ENCODE measurements around the gene HUWE1.
"Not testable (repeated sequence)": the region's sequence is repeated elsewhere in the genome, so short reads cannot be mapped to it uniquely, and the experiment has no call there.

Gene HUWE1

GRCh38 chrX:53686151-53686885, at the start of gene HUWE1:
Gene HUWE1 (minus strand): TSS chrX:53686719. CDS start chrX:53654107, 32,612 bp downstream.
- peak; percentile 43 to 92 (median 82) for DNase-seq
- intact Hi-C loops (cut with DNase I) = no loop called here

DNA sequence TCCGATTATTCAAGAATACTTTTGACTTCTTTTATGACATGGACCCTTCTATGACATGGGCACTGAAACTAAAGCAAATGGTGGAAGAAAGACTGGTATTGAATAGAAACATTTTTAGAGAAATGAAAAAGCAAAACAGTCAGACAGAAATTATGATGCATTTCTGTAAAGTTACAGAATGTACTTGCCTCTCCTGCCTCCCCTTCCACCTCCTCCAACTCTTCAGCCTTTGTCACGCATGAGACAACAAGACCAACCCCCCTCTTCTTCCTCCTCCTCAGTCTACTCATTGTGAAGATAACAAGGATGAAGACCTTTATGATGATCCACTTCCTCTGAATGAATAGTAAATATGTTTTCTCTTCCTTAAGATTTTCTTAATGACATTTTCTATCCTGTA, 46.3 kb upstream of the HUWE1 start:
- DNase-seq = peak in 8 of 42 donors; percentile 0 to 41 (median 8)
- intact Hi-C loops (cut with DNase I) = no loop called here

- DNase-seq = no peak
- intact Hi-C loops (cut with DNase I) = no loop called here
Measured at GRCh38 chrX:53729751-53730150, 43.2 kb upstream of the HUWE1 start.

DNA sequence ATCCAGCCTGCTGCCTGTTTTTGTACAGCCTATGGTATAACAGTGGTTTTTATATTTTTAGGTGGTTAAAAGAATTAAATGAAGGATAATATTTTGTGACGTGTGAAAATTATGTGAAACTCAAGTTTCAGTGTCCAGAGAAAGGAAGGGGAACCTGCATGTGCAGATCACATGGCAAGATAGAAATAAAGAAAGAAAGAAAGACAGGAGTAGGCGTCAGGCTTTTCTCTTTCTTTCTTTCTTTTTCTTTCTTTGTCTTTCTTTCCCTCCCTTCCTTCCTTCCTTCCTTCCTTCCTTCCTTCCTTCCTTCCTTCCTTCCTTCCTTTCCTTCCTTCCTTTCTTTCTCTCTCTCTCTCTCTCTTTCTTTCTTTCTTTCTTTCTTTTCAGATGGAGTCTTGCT, 42.0 kb upstream of the HUWE1 start:
- DNase-seq = no peak
- intact Hi-C loops (cut with DNase I) = no loop called here

GRCh38 chrX:53724872-53725271, 38.4 kb upstream of the HUWE1 start:
- intact Hi-C loops (cut with DNase I) = no loop called here
- no peak for DNase-seq

DNA sequence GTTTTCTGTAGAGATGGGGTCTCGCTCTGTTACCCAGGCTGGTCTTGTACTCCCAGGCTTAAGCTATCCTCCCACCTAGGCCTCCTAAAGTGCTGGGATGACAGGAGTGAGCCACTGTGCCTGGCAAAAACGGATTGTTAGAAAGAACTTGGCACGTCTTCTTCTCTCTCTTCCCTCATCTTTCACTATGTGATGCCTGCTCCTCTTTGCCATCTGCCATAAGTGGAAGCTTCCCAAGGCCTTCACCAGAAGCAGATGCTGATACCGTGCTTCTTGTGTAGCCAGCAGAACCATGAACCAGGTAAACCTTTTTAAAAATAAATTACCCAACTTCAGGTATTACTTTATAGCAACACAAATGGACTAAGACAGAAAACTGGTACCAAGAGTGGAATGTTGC, 36.9 kb upstream of the HUWE1 start:
- DNase-seq = no peak
- intact Hi-C loops (cut with DNase I) = no loop called here

GRCh38 chrX:53721610-53722009, 35.1 kb upstream of the HUWE1 start:
- DNase-seq; intact Hi-C loops (cut with DNase I): not testable (repeated sequence)

DNA sequence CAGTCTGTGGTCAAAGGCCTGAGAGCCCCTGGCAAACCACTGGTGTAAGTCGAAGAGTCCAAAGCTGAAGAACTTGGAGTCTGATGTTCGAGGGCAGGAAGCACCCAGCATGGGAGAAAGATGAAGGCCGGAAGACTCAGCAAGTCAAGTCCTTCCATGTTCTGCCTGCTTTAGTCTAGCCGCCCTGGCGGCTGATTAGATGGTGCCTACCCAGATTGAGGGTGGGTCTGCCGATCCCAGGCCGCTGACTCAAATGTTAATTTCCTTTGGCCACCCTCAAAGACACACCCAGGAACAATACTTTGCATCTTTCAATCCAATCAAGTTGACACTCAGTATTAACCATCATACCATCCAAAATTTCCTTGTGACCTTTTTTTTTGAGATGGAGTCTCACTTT, 33.1 kb upstream of the HUWE1 start:
- DNase-seq; intact Hi-C loops (cut with DNase I): not testable (repeated sequence)

DNA sequence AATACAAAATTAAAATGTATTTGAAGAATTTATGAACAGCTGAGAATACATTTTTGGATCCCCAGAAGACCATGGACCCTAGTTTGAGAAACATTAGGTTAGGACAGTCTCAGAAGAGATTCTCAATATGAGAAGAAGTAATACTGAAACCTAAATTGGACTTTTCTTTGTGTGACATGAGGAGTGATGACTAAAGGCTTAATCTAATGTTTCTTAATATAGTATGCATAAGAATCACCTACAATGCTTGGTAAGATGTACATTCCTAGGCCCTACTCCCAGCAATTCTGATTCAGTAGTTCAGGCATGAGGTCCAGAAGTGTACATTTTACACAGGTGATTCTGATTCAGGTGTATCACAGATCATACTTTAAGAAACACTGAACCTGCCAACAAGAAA, 31.6 kb upstream of the HUWE1 start:
- intact Hi-C loops (cut with DNase I) = no loop called here
- no peak for DNase-seq

- DNase-seq = no peak
- intact Hi-C loops (cut with DNase I) = no loop called here
Measured at GRCh38 chrX:53717205-53717604, 30.7 kb upstream of the HUWE1 start.

DNA sequence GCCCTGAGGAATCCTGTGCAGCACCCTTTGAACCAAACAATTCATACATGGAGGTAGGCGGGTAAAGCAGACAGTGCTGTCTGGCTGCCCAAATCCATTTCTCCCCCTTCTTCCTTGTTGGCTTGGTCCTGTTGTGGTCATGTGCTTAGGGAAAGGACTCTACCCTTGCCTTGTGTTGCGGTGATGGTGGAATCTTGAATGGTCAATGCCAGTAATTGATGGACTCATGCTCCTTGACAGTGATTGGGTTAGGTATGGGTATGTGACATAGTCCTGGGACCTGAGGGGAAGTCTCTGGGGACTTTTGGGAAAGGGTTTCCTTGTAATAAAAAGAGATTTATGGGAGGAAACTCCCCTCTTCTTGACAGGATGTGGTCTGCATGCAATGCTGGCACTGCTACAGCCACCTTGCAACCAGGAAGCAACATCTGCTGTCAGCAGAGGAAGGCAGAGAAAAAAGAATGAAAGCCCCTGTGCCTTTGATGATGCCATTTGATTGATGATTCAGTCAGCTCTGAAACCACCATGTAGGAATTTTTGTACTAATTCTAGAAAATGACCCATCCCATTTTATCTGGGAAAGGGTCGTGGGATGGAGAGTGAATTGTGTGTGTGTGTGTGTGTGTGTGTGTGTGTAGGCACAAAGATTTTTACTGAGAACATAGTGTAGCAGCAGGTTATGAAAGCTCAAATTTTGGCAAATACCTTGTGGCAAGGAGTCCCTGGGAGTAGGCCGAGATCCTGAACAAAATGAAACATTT, 30.0 kb upstream of the HUWE1 start:
- no peak for DNase-seq
- intact Hi-C loops (cut with DNase I) = no loop called here

GRCh38 chrX:53715346-53715924, 28.9 kb upstream of the HUWE1 start:
- no peak for DNase-seq
- intact Hi-C loops (cut with DNase I) = no loop called here

DNA sequence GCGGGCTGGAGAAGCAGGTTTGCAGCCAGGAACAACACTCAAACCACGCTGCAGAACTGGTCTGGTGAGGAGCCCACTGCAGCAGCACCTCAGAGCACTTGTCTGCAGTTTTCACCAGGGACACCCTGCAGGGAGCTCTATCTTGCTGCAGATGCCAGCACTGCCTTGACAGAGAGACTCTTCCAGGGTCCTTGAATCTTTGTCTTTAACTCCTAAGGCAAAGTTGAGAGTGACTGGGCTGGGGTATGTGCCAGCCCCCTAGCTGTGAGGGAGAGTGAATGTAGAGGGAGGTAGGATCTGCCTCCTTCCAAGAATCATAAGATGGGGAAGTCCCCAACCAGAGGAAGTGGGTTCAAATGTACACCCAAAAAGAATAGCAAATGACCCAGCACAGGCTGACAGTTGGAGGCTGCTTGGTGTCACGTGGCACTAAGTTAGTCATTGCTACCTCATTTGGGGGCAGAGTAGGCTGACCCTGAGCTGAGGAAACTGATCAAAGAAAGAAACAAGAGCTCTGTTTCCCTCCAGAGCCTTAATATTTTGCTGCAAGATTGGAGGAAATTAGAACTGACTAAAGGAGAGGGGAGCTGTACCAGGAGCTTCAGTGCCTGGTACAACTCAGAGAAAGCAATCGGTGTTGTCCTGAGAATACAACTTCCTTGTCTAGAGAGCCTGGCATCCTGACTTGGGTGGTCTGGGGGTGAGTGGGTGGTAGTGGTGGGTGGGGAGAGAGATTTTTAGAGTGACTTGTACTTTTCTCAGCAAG, 28.2 kb upstream of the HUWE1 start:
- DNase-seq = peak in 1 of 42 donors; percentile 22
- intact Hi-C loops (cut with DNase I) = no loop called here

DNA sequence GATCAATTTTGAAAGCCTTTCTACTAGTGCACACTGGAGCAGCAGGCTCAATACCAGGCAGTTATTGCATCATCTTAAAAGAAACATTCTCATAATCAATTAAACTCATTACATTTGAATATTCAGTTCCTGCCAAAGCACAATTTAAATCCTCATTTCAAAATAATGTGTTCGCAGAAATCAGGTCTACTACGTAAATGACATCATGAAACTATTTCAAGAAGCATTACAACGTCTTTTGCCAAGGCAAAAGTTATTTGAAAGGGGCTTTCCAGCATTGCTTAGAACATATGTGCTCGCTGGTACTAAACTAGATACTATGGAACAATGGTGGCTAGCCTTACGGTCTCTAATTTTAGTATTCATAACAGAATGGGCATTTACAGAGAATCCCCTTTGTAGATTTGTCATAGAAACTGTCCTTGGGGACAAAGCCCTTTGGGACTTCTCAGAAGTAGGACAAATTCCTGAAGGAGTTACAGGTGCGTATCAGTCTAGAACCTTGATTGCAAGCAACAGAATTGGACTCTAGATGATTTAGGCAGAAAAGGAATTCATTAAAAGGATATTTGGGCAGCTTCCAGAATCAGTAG, 27.6 kb upstream of the HUWE1 start:
- intact Hi-C loops (cut with DNase I) = no loop called here
- DNase-seq = no peak

- intact Hi-C loops (cut with DNase I) = no loop called here
- no peak for DNase-seq
Measured at GRCh38 chrX:53711436-53711835, 24.9 kb upstream of the HUWE1 start.

- DNase-seq = no peak
- intact Hi-C loops (cut with DNase I) = no loop called here
Measured at GRCh38 chrX:53704854-53705253, 18.3 kb upstream of the HUWE1 start.

DNA sequence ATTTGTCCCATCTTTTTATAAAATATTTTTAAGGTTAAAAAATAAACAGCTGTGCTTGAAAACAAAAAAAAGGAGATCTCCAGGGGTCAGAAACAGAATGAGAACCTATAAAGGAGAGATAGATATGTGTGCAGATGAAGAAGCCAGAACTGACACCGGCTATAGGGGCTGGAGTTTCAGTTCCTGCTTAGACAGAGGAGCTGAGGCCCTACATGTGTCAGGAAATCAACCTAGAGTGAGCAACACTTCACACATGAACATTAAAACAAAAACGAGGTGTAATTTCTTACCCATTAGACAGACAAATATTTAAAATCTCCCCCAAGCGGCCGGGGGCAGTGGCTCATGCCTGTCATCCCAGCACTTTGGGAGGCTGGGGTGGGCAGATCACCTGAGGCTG, 17.8 kb upstream of the HUWE1 start:
- DNase-seq = no peak
- intact Hi-C loops (cut with DNase I) = no loop called here

DNA sequence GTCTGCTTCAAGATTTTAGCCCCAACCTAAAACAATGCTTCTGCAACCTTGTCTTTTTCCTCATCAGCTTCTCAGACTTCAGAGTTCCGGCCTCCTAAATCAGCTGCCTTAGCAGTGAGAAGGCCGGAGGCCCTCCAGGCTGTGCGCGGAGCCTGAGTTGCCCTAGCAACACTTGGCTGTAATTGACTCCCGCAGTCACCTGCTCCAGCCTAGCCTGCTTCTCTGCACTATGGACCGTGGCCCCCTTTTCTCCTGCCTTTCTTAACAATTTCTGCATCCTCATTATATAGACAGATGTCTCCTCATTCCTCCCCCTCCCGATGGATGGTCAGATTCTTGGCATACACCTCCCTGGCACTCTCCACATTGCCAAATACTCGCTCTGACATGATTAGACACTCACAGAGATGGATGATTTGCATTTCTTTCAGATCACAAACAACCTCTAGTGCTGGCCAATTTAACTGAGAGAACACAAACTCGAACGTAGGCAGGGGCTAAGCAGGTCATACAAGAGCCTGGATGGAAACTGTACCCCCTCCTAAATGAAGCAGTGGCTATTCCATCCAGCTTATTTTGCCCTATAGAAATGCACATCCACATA, 9.5 kb upstream of the HUWE1 start:
- intact Hi-C loops (cut with DNase I) = no loop called here
- peak in 13 of 42 donors; percentile 1 to 42 (median 16) for DNase-seq

GRCh38 chrX:53694642-53695041, 8.1 kb upstream of the HUWE1 start:
- DNase-seq = no peak

More at GRCh38 chrX:53694642-53695041, 8.1 kb upstream of the HUWE1 start:
- intact Hi-C loops (cut with DNase I) = no loop called here
